ENCODE results near the gene VKORC1L1.

GRCh38 chr7:65974876-65975275 is 102.0 kb downstream of the VKORC1L1 start:
- TF ChIP-seq CTCF (IDR thresholded peaks at IDR 0.05; ENCODE audit: low read depth, low read length, missing input control) (no peak), NR2F2 (IDR thresholded peaks at IDR 0.05) (no peak), FOXA2 (IDR thresholded peaks at IDR 0.05) (no peak), TAF1 (conservative IDR thresholded peaks at IDR 0.05) (no peak), ZBTB33 (IDR thresholded peaks at IDR 0.05) (no peak), GABPA (IDR thresholded peaks at IDR 0.05 in 1 of 2, conservative IDR thresholded peaks at IDR 0.05 in 1 of 2) (no peak), MAX (IDR thresholded peaks at IDR 0.05) (no peak), HNF4A (conservative IDR thresholded peaks at IDR 0.05) (no peak), REST (IDR thresholded peaks at IDR 0.05) (no peak), YY1 (IDR thresholded peaks at IDR 0.05) (no peak)
